NCI-H1092 treated with DMSO at 0.1 percent for 48 hours (cell line): ENCODE results near the gene GLIS1.
A peak's percentile ranks its signal among the peaks of the same experiment; 100 is the strongest.

Experiments
- DNase-seq: peaks from one replicate; lab custom pipeline; 2025; lab: John Stamatoyannopoulos, UW

The GLIS1 gene

GRCh38 chr1:53508056-53508990, 230.6 kb downstream of the GLIS1 start:
- DNase-seq, result no peak

- DNase-seq, result no peak
Observed at GRCh38 chr1:53507116-53507820, 231.7 kb downstream of the GLIS1 start.

GRCh38 chr1:53506355-53507050, 232.5 kb downstream of the GLIS1 start:
- DNase-seq, result no peak

GRCh38 chr1:53505891-53506290, 233.1 kb downstream of the GLIS1 start:
- DNase-seq, result no peak

GRCh38 chr1:53505401-53505800, 233.6 kb downstream of the GLIS1 start:
- DNase-seq, result no peak

GRCh38 chr1:53504901-53505300, 234.1 kb downstream of the GLIS1 start:
- DNase-seq, result no peak

GRCh38 chr1:53503433-53504217, 235.3 kb downstream of the GLIS1 start:
- DNase-seq, result no peak

- no peak for DNase-seq
Observed at GRCh38 chr1:53502641-53503432, 236.1 kb downstream of the GLIS1 start.

- peak; percentile 62 for DNase-seq
Observed at GRCh38 chr1:53501065-53502005, 237.6 kb downstream of the GLIS1 start.

GRCh38 chr1:53500204-53501064, 238.5 kb downstream of the GLIS1 start:
- peak; percentile 70 for DNase-seq

GRCh38 chr1:53499257-53500203, 239.4 kb downstream of the GLIS1 start:
- DNase-seq, result no peak

GRCh38 chr1:53498555-53499131, 240.3 kb downstream of the GLIS1 start:
- no peak for DNase-seq

GRCh38 chr1:53495633-53496345, 243.2 kb downstream of the GLIS1 start:
- no peak for DNase-seq

GRCh38 chr1:53490351-53490750, 248.6 kb downstream of the GLIS1 start:
- DNase-seq, result no peak

- DNase-seq, result no peak
Observed at GRCh38 chr1:53486395-53487026, 252.5 kb downstream of the GLIS1 start.
